Hematopoietic multipotent progenitor cell treated with erythropoietin and hydrocortisone succinate and interleukin-3 and kit ligand, for 15 days (in vitro differentiated cells): ENCODE measurements around the gene ESR1.

Source experiments
- DNase-seq: peaks from one replicate; pipeline ENCODE4 v3.0.0-alpha.2; 2015; ENCODE audit warnings: low spot score

ESR1 gene

DNA sequence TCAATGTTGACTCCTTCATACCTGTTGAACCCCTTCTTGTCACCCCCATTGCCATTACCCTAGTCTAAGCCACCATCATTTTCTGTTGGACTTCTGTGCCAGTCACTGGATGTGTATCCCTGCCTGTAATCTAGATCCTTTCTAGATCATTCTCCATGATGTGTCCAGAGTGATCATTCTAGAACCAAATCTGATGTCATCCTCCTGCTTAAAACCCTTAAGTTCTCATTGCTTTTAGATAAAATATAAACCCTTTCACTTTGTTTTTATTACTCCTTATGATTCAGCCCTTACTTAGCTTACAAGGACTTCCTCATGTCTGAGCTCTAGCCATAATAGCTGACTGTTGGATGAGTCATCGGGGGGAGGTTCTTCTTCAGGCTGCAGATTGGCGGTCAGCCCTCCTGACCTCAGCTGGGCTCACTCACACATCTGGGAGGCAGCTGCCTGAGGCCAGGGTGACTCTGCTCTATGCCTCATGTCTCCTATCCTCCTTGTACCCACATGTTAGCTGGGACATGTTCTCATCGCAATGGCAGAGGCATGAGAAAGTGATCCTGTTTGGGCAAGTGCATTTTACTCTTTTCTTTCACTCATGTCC, 287.6 kb downstream of the ESR1 start:
- DNase-seq: peak; percentile 60

DNA sequence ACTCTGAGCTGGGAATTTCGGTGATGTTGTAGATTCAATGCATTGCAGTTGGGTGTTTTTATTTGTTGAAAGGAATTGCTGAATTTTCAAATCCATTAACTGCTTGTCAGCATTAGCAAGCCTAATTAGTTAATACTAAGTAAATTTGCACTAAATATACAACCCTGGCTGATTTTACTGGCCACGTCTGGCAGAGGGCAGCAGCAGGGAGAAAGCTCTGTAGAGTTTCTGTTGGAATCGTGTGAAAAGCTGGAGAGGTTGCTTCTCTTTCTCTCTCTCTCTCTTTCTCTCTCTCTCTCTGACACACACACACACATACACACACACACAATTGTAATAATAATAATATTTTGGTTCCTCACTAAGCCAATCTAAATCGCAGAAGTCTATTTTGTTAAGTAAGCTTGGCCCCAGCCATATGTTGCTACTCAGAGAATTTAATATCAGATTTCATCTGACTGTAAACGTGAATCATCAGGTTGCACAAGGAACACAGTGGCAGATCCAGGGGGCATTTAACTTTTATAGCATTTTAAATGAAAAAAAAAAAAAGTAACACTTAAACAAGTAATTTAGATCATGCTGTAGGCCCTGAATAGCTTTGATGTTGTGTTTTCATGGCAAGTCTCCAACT, 289.5 kb downstream of the ESR1 start:
- DNase-seq: no peak

GRCh38 chr6:152098683-152099082, 291.2 kb downstream of the ESR1 start:
- no peak for DNase-seq

GRCh38 chr6:152099446-152100182, 292.1 kb downstream of the ESR1 start:
- no peak for DNase-seq

- peak; percentile 18 for DNase-seq
Measured at GRCh38 chr6:152100183-152100618, 292.7 kb downstream of the ESR1 start.

GRCh38 chr6:152107973-152108372, 300.5 kb downstream of the ESR1 start:
- no peak for DNase-seq

DNA sequence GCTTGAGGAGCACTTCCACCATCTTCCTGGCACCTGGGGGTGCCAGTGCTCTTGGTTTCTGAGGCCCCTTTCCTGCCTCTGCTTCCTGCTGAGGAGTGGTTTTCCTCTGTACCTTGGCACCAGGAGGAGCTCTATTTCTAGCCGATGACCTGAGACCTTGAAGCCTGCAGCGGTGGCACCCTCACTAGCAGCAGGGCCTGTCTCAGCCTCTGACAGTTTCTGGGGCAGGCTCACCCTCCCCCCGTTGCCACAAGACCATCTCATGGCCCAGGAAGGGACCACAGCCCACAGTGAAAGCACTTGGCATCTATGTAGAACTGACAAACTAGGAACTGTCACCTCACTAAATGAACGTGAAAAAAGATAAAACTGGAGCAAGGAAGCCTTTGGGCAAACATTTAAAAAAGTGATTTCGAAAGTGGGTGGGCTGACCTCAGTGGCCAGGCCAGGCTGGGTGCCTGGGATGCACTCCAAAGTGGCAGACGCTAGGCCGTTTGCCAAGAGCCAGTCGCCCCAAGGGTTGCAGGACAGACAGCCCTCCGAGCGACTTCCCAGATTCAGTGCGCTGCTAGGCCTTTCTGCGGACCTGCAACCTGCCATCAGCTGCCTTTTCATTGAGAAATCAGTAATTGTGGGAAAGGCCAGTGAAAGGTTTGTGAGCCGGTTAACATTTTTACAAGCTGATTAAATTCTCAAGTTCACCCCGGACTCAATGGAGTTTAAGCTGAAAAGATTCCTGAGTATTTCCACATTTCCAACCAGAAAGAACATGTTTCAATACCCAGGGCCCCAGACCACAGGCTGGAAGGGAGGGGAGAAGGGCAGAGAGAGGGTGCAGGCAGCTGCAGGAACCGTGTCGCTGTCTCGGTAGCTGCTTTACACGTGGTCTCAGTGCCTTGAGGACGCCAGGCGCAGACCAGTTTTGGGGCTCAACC, 303.7 kb downstream of the ESR1 start:
- no peak for DNase-seq

GRCh38 chr6:152112491-152113261, 305.2 kb downstream of the ESR1 start:
- no peak for DNase-seq

- no peak for DNase-seq
Measured at GRCh38 chr6:152117156-152118133, 310.0 kb downstream of the ESR1 start.

GRCh38 chr6:152118224-152118623, 310.7 kb downstream of the ESR1 start:
- no peak for DNase-seq

DNA sequence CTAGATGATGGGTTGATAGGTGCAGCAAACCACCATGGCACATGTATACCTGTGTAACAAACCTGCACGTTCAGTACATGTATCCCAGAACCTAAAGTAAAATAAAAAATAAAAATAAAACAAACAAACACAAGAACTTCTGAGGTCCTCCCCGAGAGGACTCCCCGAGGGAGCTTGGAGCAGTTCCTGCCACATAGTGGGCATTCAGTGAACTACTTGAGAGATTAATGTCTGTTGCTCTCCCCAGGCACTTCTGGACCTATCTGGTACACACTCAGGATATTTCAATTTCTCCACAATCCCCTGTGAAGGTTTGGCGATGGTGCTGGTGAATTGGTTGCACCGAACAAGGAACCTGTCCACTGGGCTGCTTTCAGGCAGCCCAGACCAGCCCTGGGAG, 311.2 kb downstream of the ESR1 start:
- DNase-seq: no peak

- no peak for DNase-seq
Measured at GRCh38 chr6:152119831-152120230, 312.3 kb downstream of the ESR1 start.

- no peak for DNase-seq
Measured at GRCh38 chr6:152121910-152122309, 314.4 kb downstream of the ESR1 start.

- no peak for DNase-seq
Measured at GRCh38 chr6:152122434-152122833, 315.0 kb downstream of the ESR1 start.

GRCh38 chr6:152123076-152123475, 315.6 kb downstream of the ESR1 start:
- no peak for DNase-seq

- peak; percentile 36 for DNase-seq
Measured at GRCh38 chr6:152124429-152125074, 317.1 kb downstream of the ESR1 start.

DNA sequence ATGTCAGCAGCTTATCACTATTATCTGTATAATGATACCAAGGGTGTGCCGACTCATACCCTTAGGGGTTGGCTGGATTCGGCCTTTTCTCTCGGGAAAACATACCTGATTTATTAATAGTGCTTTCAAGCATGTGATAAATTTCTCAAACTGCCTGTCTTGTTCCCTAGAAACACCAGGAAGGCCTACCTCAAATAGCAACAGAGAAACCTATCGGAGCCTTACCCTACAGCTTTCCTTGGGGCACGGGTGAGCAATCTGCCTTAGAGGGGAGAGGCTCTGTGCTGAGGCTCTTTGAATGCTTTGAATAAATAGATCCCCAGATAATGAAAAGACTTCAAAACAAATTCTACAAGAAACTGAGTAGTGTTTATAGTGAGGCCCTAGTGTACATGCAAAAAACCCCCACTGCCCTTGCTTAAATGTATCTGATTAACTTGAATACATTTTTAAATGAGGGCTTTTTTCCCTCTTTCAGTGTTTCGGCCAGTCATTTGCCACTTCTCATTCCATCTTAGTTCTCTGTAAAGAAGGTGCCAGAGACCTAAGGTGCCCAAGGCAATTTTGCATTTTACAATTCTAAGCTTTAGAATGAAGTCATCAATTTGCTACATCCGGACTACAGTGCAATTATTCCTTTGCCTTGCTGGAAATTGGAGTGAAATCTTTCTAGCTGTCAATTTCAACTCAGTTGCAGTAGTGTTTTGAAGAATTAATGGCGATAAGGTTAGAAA, 320.1 kb downstream of the ESR1 start:
- no peak for DNase-seq

- no peak for DNase-seq
Measured at GRCh38 chr6:152129691-152130151, 322.2 kb downstream of the ESR1 start.

DNA sequence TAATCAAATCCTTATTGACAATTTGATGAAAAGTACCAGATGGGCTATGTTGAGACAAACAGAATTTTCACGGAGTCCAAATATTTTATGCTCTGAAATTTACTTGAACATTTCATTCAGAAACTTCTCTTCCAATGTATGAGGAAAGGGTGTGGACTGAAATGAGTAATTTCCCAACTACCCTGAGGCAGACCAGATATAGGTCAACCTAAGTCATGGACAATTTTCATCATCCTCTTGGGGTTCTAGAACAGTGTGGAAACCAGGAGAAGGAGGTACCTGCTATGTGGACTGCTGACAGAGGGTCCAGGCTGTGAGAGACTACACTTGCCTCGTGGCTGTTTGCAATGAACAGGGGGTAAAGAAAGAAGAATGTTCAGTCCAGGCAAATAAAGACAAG, 323.0 kb downstream of the ESR1 start:
- no peak for DNase-seq
